ENCODE data around the gene ASIC4. TPM values are rescaled to one million over a fixed set of nuclear protein-coding genes. Genes with fewer than 3 reads are reported as not detected.

Gene ASIC4
- total RNA-seq, 1 experiment from 2014 or later = 0.21 TPM

GRCh38 chr2:219513787-219514186 is 495 bp upstream of the ASIC4 start:
- no TSS peak for BruUV-seq (replicated peaks)
- H3K27ac ChIP-seq (ENCODE audit: low read length) = no peak overlapping the region
- H3K27me3 ChIP-seq (ENCODE audit: control insufficient read depth, insufficient read depth, low read length) = no peaks in the 10 kb centered on the region; the same call in 1 of the 2 replicates
- in situ Hi-C loops (cut with HindIII; ENCODE audit: low pct_unique_long_range_greater_than_20kb, low sequenced_read_pairs) (no loop called here), intact Hi-C loops (cut with micrococcal nuclease; ENCODE audit: unreplicated experiment) (no loop called here)
- no peak overlapping the region for H3K4me3 ChIP-seq (ENCODE audit: low read depth in 2 of 2, low read length in 2 of 2)
- no peaks in the 10 kb centered on the region for H3K36me3 ChIP-seq (ENCODE audit: control insufficient read depth, insufficient read depth, low read length)
- TF ChIP-seq REST (IDR thresholded peaks at IDR 0.05; ENCODE audit: insufficient read depth in 1 of 2, low read depth in 2 of 2, low read length in 1 of 2) = no peak
- no peak for TF ChIP-seq TCF7L2 (IDR thresholded peaks at IDR 0.05; ENCODE audit: low read depth, low read length)
- no peak for TF ChIP-seq CTCF (IDR thresholded peaks at IDR 0.05)
- no peak for TF ChIP-seq SIN3A (IDR thresholded peaks at IDR 0.05; ENCODE audit: borderline replicate concordance, insufficient read depth, low read depth, low read length)
- TF ChIP-seq POLR2AphosphoS5 (IDR thresholded peaks at IDR 0.05; ENCODE audit: low read depth, low read length) = no peak
- H3K9me3 ChIP-seq (ENCODE audit: control insufficient read depth, insufficient read depth, low read depth, low read length) = no peaks in the 10 kb centered on the region
- ChIA-PET CTCF (no interaction called here), POLR2A (no interaction called here)
- ATAC-seq (no peak), DNase-seq (ENCODE audit: low read depth, low spot score) (no peak)
- H3K4me1 ChIP-seq (ENCODE audit: control insufficient read depth, insufficient read depth, low read length) = peaks cover 14% of the 10 kb centered on the region

- H3K9me3 ChIP-seq (ENCODE audit: control insufficient read depth, insufficient read depth, low read depth, low read length) = no peaks in the 10 kb centered on the region
- ATAC-seq = no peak
- intact Hi-C loops (cut with micrococcal nuclease; ENCODE audit: unreplicated experiment) (no loop called here), in situ Hi-C loops (cut with HindIII; ENCODE audit: low pct_unique_long_range_greater_than_20kb, low sequenced_read_pairs) (no loop called here)
- peaks cover 14% of the 10 kb centered on the region for H3K4me1 ChIP-seq (ENCODE audit: control insufficient read depth, insufficient read depth, low read length)
- H3K27ac ChIP-seq (ENCODE audit: low read length) = no peak overlapping the region
- POLR2A ChIA-PET = no interaction called here
- TF ChIP-seq SIN3A (IDR thresholded peaks at IDR 0.05; ENCODE audit: borderline replicate concordance, insufficient read depth, low read depth, low read length) (no peak), REST (IDR thresholded peaks at IDR 0.05; ENCODE audit: insufficient read depth in 1 of 2, low read depth in 2 of 2, low read length in 1 of 2) (no peak), POLR2AphosphoS5 (IDR thresholded peaks at IDR 0.05; ENCODE audit: low read depth, low read length) (no peak), TCF7L2 (IDR thresholded peaks at IDR 0.05; ENCODE audit: low read depth, low read length) (no peak), CTCF (IDR thresholded peaks at IDR 0.05) (no peak)
- H3K4me3 ChIP-seq (ENCODE audit: low read depth in 2 of 2, low read length in 2 of 2) = no peak overlapping the region
- no peaks in the 10 kb centered on the region; the same call in 1 of the 2 replicates for H3K27me3 ChIP-seq (ENCODE audit: control insufficient read depth, insufficient read depth, low read length)
- no peak for DNase-seq (ENCODE audit: low read depth, low spot score)
- H3K36me3 ChIP-seq (ENCODE audit: control insufficient read depth, insufficient read depth, low read length) = no peaks in the 10 kb centered on the region
- BruUV-seq (replicated peaks) = no TSS peak
- CTCF ChIA-PET = no interaction called here
Measured at GRCh38 chr2:219514836-219515235, 554 bp downstream of the ASIC4 start.
